ENCODE measurements around the gene ZSWIM4. TPM values are rescaled to one million over a fixed set of nuclear protein-coding genes. Genes with fewer than 3 reads are reported as not detected.

Gene ZSWIM4
- total RNA-seq, 2 donors from 2014 or later: 9.7 to 14.2 TPM

DNA sequence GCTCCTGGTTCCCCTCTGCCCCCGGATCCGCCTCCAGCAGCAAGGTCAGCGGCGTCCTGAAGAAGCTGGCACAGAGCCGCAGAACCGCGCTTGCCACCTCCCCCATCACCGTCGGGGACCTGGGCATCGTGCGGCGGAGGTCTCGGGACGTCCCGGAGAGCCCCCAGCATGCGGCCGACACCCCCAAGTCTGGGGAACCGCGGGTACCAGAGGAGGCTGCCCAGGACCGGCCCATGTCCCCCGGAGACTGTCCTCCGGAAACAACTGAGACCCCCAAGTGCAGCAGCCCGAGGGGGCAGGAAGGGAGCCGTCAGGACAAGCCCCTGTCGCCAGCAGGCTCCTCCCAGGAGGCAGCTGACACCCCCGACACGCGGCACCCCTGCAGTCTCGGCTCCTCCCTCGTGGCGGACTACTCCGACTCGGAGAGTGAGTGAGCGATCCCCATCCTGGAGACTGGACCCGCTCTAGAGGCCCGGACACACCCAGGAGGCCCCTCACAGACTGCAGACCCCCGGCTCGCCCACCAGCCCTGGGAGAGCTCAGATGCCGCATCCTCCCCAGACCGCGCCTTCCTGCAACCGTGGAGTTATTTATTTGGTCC, 32.5 kb upstream of the ZSWIM4 start:
- intact Hi-C loops (cut with DNase I): no loop called here
- no peaks in the 10 kb centered on the region for H3K27me3 ChIP-seq (replicated peaks; ENCODE audit: insufficient read depth)
- no peak for TF ChIP-seq POLR2AphosphoS5 (IDR thresholded peaks at IDR 0.05)
- TF ChIP-seq, protein P1, sequence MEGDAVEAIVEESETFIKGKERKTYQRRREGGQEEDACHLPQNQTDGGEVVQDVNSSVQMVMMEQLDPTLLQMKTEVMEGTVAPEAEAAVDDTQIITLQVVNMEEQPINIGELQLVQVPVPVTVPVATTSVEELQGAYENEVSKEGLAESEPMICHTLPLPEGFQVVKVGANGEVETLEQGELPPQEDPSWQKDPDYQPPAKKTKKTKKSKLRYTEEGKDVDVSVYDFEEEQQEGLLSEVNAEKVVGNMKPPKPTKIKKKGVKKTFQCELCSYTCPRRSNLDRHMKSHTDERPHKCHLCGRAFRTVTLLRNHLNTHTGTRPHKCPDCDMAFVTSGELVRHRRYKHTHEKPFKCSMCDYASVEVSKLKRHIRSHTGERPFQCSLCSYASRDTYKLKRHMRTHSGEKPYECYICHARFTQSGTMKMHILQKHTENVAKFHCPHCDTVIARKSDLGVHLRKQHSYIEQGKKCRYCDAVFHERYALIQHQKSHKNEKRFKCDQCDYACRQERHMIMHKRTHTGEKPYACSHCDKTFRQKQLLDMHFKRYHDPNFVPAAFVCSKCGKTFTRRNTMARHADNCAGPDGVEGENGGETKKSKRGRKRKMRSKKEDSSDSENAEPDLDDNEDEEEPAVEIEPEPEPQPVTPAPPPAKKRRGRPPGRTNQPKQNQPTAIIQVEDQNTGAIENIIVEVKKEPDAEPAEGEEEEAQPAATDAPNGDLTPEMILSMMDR (IDR thresholded peaks at IDR 0.05): no peak
- no peak for TF ChIP-seq POLR2A (IDR thresholded peaks at IDR 0.05)
- H3K27ac ChIP-seq: no peak overlapping the region
- no peak overlapping the region for H3K4me3 ChIP-seq
- no peaks in the 10 kb centered on the region for H3K9me3 ChIP-seq
- WGBS: 88% methylated on average over 35 of the region's 42 CpGs
- H3K36me3 ChIP-seq: peaks cover 6 to 10% of the 10 kb centered on the region in 2 donors
- no peak for DNase-seq (ENCODE audit: low spot score)
- peaks cover 6% of the 10 kb centered on the region for H3K4me1 ChIP-seq (replicated peaks)

DNA sequence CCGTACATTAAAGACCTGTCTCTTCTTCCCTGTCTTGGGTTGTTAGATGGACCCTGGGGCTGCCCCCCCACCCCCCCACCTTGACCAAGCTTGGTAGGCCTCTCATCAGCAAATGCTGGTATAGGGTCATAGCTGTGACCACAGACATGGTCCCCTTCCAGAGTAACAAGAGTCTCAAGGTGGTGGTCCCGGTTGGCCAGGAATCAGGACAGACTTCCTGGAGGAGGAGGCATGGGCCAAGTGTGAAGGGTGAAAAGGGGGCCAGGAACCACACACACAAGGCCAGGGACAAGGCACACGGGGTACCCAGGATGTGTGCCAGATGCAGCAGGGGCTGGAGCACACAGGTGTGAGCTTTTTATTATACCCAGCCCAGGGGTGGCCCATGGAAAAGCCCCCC, 32.0 kb upstream of the ZSWIM4 start:
- H3K4me3 ChIP-seq: no peak overlapping the region
- no peak for TF ChIP-seq POLR2A (IDR thresholded peaks at IDR 0.05)
- H3K36me3 ChIP-seq: peaks cover 4 to 9% of the 10 kb centered on the region in 2 donors
- H3K27ac ChIP-seq: no peak overlapping the region
- no peaks in the 10 kb centered on the region for H3K9me3 ChIP-seq
- DNase-seq (ENCODE audit: low spot score): no peak
- intact Hi-C loops (cut with DNase I): no loop called here
- H3K27me3 ChIP-seq (replicated peaks; ENCODE audit: insufficient read depth): no peaks in the 10 kb centered on the region
- peaks cover 6% of the 10 kb centered on the region for H3K4me1 ChIP-seq (replicated peaks)
- WGBS: 97% methylated on average over 3 of the region's 3 CpGs

DNA sequence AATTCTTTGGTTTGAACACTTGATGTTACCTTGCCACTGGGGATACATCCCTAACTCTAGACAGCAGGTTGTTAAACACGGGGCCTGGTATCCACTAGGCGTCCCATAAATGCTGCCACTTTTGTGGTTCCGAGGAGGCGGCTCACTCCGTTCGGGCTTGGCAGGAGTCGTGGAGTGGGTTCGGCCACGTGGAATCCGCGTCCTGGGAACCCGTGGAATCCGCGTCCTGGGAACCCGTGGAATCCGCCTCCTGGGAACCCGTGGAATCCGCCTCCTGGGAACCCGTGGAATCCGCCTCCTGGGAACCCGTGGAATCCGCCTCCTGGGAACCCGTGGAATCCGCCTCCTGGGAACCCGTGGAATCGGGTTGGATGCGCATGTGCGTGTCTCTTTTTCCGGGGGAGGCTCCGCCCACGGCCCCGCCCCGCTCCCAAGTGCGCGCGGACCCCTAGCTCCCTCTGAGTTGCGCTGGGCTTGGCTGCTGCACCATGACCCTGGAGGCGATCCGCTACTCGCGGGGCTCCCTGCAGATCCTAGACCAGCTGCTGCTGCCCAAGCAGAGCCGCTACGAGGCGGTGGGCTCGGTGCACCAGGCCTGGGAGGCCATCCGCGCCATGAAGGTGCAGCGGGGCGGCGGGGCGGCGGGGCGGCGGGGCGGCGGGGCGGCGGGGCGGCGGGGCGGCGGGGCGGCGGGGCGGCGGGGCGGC, 31.0 kb upstream of the ZSWIM4 start, which contains the start of gene MRI1:
Gene MRI1 (plus strand): TSS at position 422 of the 707 bp plus-strand sequence. CDS start 67 bp downstream, at position 489.
- intact Hi-C loops (cut with DNase I): no loop called here
- peaks cover 0 to under 1% of the 10 kb centered on the region in 2 donors for H3K36me3 ChIP-seq
- TF ChIP-seq POLR2A (IDR thresholded peaks at IDR 0.05) (peak; percentile 39), POLR2AphosphoS5 (IDR thresholded peaks at IDR 0.05) (peak; percentile 60)
- TF ChIP-seq, protein P1 (IDR thresholded peaks at IDR 0.05): no peak

DNA sequence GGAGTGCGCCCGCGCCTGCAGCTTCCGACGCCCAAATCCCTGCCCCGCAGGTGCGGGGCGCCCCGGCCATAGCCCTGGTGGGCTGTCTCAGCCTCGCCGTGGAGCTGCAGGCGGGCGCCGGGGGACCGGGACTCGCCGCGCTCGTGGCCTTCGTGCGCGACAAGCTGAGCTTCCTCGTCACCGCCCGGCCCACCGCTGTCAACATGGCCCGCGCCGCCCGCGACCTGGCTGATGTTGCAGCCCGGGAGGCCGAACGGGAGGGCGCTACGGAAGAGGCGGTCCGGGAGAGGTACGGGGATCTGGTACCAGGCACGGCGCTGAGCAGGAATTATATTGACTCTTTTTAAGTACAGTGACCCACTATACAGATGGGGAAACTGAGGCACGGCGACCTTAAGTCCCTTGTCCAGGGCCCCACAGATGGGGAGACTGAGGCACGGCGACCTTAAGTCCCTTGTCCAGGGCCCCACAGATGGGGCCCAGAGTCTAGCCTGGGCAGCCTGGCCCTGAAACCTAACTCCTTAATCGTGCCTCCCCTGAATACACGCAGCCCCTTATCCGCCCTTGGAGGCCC, 30.3 kb upstream of the ZSWIM4 start:
- Histone ChIP-seq H3K36me3 (peaks cover 0 to under 1% of the 10 kb centered on the region in 2 donors), H3K9me3 (no peaks in the 10 kb centered on the region), H3K27ac (peak overlapping the region; percentile 59 to 61), H3K4me3 (peak overlapping the region; percentile 67 to 69), H3K27me3 (replicated peaks; ENCODE audit: insufficient read depth) (no peaks in the 10 kb centered on the region), H3K4me1 (replicated peaks) (peaks cover 6% of the 10 kb centered on the region)
- intact Hi-C loops (cut with DNase I): no loop called here
- no peak for DNase-seq (ENCODE audit: low spot score)
- TF ChIP-seq POLR2AphosphoS5 (IDR thresholded peaks at IDR 0.05) (no peak), POLR2A (IDR thresholded peaks at IDR 0.05) (no peak)
- TF ChIP-seq, protein P1 (IDR thresholded peaks at IDR 0.05): no peak
- 2% methylated on average over 42 of the region's 48 CpGs for WGBS

More for the DNA sequence above, 31.0 kb upstream of the ZSWIM4 start, which contains the start of gene MRI1:
- 5% methylated on average over 31 of the region's 67 CpGs for WGBS
- no peaks in the 10 kb centered on the region for H3K27me3 ChIP-seq (replicated peaks; ENCODE audit: insufficient read depth)
- peak within 1 kb of the TSS; percentile 59 to 61 for H3K27ac ChIP-seq
- H3K4me3 ChIP-seq: peak within 1 kb of the TSS; percentile 67 to 69
- H3K4me1 ChIP-seq (replicated peaks): peaks cover 6% of the 10 kb centered on the region
- peak; percentile 68 for DNase-seq (ENCODE audit: low spot score)
- no peaks in the 10 kb centered on the region for H3K9me3 ChIP-seq

DNA sequence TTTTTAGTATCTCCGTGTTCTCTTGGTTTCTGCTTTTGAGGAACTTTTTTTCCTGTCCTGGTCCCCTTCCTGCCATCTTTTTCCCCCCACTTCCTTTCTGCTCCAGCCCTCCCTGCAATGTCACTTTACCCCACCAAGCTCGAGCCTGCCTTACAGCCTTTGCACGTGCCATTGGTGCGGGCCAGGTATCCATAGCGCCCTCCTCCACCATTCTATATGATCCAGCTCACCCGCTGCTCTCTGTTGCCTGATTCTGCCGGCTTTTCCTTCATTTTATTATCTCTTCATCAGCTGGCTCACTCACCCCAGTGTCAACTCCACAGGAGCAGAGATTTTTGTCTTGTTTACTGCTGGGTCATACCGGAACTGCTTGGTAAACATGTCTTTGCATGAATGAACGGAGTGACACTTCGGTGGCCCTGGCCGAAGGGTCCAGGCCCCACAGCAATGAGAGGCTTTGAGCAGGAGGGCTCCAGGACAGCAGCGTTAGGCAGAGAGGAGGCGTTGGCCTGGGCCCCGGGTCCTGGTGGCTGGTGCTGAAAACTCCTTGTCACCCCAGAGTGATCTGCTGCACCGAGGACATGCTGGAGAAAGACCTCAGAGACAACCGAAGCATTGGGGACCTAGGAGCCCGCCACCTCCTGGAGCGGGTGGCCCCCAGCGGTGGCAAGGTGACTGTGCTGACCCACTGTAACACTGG, 29.7 kb upstream of the ZSWIM4 start:
- peaks cover 0 to 5% of the 10 kb centered on the region in 2 donors for H3K36me3 ChIP-seq
- intact Hi-C loops (cut with DNase I): no loop called here
- no peaks in the 10 kb centered on the region for H3K27me3 ChIP-seq (replicated peaks; ENCODE audit: insufficient read depth)

More for the DNA sequence above, 29.7 kb upstream of the ZSWIM4 start:
- no peak for DNase-seq (ENCODE audit: low spot score)
- H3K9me3 ChIP-seq: no peaks in the 10 kb centered on the region
- peaks cover 6% of the 10 kb centered on the region for H3K4me1 ChIP-seq (replicated peaks)
- H3K27ac ChIP-seq: peak overlapping the region; percentile 59 to 61
- WGBS: 35% methylated on average over 19 of the region's 19 CpGs
- peak overlapping the region; percentile 67 to 69 for H3K4me3 ChIP-seq
- TF ChIP-seq, protein P1 (IDR thresholded peaks at IDR 0.05): no peak
- TF ChIP-seq POLR2A (IDR thresholded peaks at IDR 0.05) (no peak), POLR2AphosphoS5 (IDR thresholded peaks at IDR 0.05) (no peak)

Data from prostate gland (tissue), 2 donors.